Measurements from ENCODE around the gene TPO. TPM values are rescaled to one million over a fixed set of nuclear protein-coding genes. Genes with fewer than 3 reads are reported as not detected.

TPO gene
- total RNA-seq, 4 donors from 2014 or later: 0.93 to 4.6 (median 1.3) TPM

- H3K36me3 ChIP-seq: no peaks in the 10 kb centered on the region
- no peak overlapping the region for H3K27ac ChIP-seq
- H3K9me3 ChIP-seq: no peaks in the 10 kb centered on the region
- H3K4me3 ChIP-seq: no peak overlapping the region
- WGBS: 80% methylated on average over 9 of the region's 10 CpGs
- peaks cover 9% of the 10 kb centered on the region for H3K4me1 ChIP-seq
- H3K27me3 ChIP-seq: peaks cover 7% of the 10 kb centered on the region
- no peak for DNase-seq (ENCODE audit: low spot score in 2 of 2)
- TF ChIP-seq POLR2A (IDR thresholded peaks at IDR 0.05) (no peak), CTCF (IDR thresholded peaks at IDR 0.05) (no peak), POLR2AphosphoS5 (IDR thresholded peaks at IDR 0.05) (no peak), EP300 (IDR thresholded peaks at IDR 0.05) (no peak)
These were observed 133.6 kb downstream of the TPO start for GRCh38 chr2:1546901-1547300.

DNA sequence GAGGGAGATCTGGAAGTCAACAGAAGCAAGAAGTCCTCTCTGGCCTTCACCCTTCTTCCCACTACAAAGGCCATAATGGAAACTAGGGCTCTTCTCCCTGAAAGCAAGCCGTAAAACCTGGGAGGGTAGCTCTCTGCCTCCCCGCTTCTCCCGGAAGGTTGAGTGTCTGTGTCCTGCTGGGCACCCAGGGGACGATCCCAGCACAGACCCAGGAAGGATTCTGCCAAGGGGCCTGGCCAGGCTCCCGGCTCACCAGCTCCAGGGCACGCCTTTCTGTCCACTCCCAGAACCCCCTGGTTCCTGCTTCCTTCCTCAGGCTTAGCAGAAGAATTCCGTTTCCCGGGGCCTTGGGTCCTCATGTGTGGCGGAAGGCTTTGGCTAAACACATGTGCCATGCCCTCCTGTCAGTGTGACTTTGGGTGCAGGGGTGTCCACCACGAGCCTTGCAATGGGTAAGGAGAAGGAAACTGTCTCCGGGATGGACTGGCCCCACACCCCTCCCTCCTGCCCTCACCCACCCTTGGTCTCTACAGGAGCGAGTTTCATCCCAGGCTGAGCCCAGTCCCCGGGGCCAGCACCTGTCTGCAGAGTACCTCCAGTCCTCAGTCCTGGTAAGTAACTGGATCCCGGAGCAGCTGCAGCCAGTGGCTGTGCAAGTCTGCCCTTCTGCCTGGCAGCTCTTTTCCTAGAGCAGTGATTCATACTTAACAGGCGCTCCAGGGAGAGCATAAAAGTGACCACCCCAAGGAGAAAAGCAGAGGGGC, 135.8 kb downstream of the TPO start:
- peaks cover 9% of the 10 kb centered on the region for H3K4me1 ChIP-seq
- DNase-seq (ENCODE audit: low spot score in 2 of 2): no peak
- H3K4me3 ChIP-seq: no peak overlapping the region
- peaks cover 7% of the 10 kb centered on the region for H3K27me3 ChIP-seq
- H3K36me3 ChIP-seq: no peaks in the 10 kb centered on the region
- no peak overlapping the region for H3K27ac ChIP-seq
- TF ChIP-seq POLR2AphosphoS5 (IDR thresholded peaks at IDR 0.05): no peak
- TF ChIP-seq POLR2A (IDR thresholded peaks at IDR 0.05): no peak
- no peak for TF ChIP-seq CTCF (IDR thresholded peaks at IDR 0.05)
- no peak for TF ChIP-seq EP300 (IDR thresholded peaks at IDR 0.05)
- 81% methylated on average over 7 of the region's 15 CpGs for WGBS
- H3K9me3 ChIP-seq: no peaks in the 10 kb centered on the region

DNA sequence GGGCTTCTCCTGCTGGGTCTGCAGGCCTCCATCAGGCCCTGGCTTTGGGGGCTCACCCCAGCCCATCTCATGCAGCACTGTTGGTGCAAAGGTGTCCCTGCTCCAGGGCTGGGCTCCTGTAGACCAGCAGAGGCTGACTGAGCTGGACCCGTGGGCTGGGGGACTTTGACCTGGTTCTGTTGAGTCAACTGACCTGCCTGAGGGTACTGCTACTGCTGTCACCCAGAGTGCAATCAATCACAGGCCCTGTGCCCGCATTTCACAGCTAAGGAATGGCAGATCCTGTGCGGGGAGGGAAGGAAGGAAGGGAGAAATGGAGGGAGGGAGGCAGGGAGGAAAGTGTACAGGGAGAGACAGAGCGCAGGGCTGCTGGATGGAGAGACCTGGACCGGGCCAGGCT, 136.8 kb downstream of the TPO start:
- Histone ChIP-seq H3K27me3 (peaks cover 7% of the 10 kb centered on the region), H3K4me3 (no peak overlapping the region), H3K9me3 (no peaks in the 10 kb centered on the region), H3K4me1 (peaks cover 9% of the 10 kb centered on the region), H3K27ac (no peak overlapping the region), H3K36me3 (no peaks in the 10 kb centered on the region)
- DNase-seq (ENCODE audit: low spot score in 2 of 2): no peak
- 74% methylated on average over 4 of the region's 5 CpGs for WGBS
- no peak for TF ChIP-seq CTCF (IDR thresholded peaks at IDR 0.05)
- TF ChIP-seq EP300 (IDR thresholded peaks at IDR 0.05): no peak
- TF ChIP-seq POLR2A (IDR thresholded peaks at IDR 0.05): no peak
- TF ChIP-seq POLR2AphosphoS5 (IDR thresholded peaks at IDR 0.05): no peak

DNA sequence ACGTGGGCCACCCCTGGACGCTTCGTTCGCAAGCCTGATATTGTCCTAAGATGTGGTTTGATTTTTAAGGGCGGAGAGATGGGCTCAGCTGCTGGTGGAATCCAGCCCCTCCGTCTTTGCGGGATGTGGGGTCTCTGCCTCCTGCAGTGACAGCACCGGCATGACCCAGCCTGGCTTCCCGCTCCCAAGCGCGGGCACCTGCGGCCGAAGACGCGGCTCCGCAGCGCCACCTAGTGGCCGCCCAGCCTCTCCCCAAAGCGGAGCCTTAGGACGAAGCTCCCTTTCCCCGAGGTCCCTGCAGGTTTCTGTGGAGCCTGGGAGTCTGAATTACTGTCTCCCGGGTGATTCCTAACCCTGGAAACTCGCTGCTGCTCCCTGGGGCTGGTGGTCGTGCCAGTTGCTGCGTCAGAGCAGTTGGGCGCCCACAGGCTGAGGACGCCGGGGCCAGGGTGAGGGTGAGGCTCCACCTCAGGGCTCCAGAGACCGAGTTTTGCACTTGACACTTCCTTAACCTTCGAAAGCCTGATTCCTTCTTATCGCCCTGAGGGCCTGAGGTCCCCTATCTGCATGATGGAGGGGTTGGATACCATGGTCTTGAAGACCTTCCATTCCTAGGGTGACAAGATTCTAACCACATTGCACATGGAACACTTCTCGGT, 137.5 kb downstream of the TPO start:
- DNase-seq (ENCODE audit: low spot score in 2 of 2): no peak
- H3K27ac ChIP-seq: no peak overlapping the region
- H3K4me3 ChIP-seq: no peak overlapping the region
- no peaks in the 10 kb centered on the region for H3K9me3 ChIP-seq
- WGBS: 36% methylated on average over 9 of the region's 32 CpGs
- peaks cover 8% of the 10 kb centered on the region for H3K4me1 ChIP-seq
- H3K36me3 ChIP-seq: no peaks in the 10 kb centered on the region
- TF ChIP-seq POLR2AphosphoS5 (IDR thresholded peaks at IDR 0.05): no peak
- TF ChIP-seq EP300 (IDR thresholded peaks at IDR 0.05): no peak
- TF ChIP-seq POLR2A (IDR thresholded peaks at IDR 0.05): no peak
- TF ChIP-seq CTCF (IDR thresholded peaks at IDR 0.05): peak; percentile 63 to 96
- peaks cover 7% of the 10 kb centered on the region for H3K27me3 ChIP-seq

- 94% methylated on average over 4 of the region's 4 CpGs for WGBS
- H3K36me3 ChIP-seq: no peaks in the 10 kb centered on the region
- TF ChIP-seq POLR2AphosphoS5 (IDR thresholded peaks at IDR 0.05) (no peak), CTCF (IDR thresholded peaks at IDR 0.05) (no peak), POLR2A (IDR thresholded peaks at IDR 0.05) (no peak), EP300 (IDR thresholded peaks at IDR 0.05) (no peak)
- H3K9me3 ChIP-seq: no peaks in the 10 kb centered on the region
- no peak overlapping the region for H3K27ac ChIP-seq
- peak in 1 of 2 donors; percentile 20 for DNase-seq (ENCODE audit: low spot score in 2 of 2)
- no peaks in the 10 kb centered on the region for H3K27me3 ChIP-seq
- H3K4me3 ChIP-seq: no peak overlapping the region
- peaks cover 4% of the 10 kb centered on the region for H3K4me1 ChIP-seq
These were observed 138.6 kb downstream of the TPO start for GRCh38 chr2:1551905-1552304.

All from suprapubic skin (tissue), 4 donors.